ENCODE results near the gene PHLDA2.

DNA sequence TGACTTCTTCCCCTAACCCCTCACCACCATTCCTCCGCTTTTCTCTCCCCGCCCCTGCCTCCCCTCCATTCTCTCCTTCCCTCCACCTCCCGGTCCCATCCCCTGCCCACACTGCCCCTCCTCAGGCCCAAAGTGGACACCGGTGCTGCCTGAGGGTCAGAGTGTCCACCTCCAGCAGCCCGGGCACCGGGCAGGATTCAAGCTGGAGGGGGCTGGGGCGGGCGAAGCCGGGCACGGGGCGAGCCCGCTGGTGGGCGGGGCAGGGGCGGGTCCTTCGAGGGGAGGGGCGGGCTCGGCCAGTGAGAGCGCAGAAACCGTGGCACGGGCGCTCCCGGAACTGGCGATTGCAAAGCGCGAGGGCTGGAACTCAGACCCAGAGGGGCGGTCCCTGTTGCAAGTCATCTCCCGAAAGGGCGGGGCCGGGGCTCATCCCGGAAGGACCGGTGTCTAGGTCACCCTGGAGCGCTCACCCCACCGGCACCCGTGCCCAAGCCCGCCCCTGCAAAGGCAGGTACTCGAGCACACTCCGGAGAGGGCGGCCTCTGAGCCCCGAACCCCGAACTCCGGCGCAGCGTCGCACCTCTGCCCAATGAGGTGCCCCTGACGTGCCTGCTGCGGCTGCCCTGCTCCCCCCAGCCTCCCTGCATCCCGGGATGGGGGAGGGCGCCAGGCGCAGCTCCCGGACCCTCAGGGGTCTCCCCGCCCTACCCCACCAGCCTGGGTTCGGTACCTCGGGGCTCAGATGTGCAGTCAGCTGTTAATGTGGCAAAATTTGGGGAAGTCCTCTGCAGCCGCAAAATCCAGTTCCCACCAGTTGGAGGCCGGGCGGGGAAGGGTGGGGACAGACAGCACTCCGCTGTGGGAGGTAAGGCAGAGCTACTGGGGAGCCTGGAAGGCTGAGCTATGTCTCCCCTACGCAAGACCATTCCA lies 27.1 kb downstream of the PHLDA2 start:
- peak in 1 of 3 donors; percentile 42 for TF ChIP-seq POLR2AphosphoS5 (IDR thresholded peaks at IDR 0.05)
- TF ChIP-seq, protein P1, sequence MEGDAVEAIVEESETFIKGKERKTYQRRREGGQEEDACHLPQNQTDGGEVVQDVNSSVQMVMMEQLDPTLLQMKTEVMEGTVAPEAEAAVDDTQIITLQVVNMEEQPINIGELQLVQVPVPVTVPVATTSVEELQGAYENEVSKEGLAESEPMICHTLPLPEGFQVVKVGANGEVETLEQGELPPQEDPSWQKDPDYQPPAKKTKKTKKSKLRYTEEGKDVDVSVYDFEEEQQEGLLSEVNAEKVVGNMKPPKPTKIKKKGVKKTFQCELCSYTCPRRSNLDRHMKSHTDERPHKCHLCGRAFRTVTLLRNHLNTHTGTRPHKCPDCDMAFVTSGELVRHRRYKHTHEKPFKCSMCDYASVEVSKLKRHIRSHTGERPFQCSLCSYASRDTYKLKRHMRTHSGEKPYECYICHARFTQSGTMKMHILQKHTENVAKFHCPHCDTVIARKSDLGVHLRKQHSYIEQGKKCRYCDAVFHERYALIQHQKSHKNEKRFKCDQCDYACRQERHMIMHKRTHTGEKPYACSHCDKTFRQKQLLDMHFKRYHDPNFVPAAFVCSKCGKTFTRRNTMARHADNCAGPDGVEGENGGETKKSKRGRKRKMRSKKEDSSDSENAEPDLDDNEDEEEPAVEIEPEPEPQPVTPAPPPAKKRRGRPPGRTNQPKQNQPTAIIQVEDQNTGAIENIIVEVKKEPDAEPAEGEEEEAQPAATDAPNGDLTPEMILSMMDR (IDR thresholded peaks at IDR 0.05): no peak

All from suprapubic skin (tissue), 3 donors.